Measurements from ENCODE around the gene YBEY. TPM values are rescaled to one million over a fixed set of nuclear protein-coding genes. Genes with fewer than 3 reads are reported as not detected.

The YBEY gene
- total RNA-seq (2022; extraction: Qiagen RNA extraction): 25.7 to 33.6 TPM (median 28.6 TPM) in 5 replicates

GRCh38 chr21:46285761-46286647, at the start of gene YBEY:
Gene YBEY (plus strand): TSS chr21:46286342. CDS start chr21:46286914, 572 bp downstream.

DNA sequence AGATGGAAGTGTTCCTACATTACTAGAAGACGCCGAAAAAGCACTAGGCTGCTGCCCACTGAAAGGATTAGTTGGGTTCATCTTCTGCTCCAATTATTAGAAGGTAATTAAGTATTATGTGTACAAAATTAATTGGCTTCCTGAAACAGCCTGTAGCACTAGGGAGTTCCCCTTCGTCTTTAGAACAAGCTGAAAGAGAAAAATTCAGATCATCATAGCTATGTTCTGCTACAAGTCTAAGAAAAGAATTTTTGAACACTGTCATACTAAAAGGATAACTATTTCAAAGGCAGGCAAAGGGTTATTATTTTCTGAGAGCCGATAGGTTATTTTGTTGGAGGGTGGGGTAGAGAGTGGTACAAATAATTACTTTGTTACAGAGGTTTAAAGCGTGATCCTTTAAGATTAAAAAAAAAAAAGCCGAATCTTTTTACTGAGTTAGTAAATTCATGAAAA, 908 bp upstream of the YBEY start, which contains the start of gene MCM3AP:
Gene MCM3AP, minus strand, starts transcription at position 406 of the 456 bp plus-strand sequence. Its CDS starts 325 bp downstream, at position 81.

DNA sequence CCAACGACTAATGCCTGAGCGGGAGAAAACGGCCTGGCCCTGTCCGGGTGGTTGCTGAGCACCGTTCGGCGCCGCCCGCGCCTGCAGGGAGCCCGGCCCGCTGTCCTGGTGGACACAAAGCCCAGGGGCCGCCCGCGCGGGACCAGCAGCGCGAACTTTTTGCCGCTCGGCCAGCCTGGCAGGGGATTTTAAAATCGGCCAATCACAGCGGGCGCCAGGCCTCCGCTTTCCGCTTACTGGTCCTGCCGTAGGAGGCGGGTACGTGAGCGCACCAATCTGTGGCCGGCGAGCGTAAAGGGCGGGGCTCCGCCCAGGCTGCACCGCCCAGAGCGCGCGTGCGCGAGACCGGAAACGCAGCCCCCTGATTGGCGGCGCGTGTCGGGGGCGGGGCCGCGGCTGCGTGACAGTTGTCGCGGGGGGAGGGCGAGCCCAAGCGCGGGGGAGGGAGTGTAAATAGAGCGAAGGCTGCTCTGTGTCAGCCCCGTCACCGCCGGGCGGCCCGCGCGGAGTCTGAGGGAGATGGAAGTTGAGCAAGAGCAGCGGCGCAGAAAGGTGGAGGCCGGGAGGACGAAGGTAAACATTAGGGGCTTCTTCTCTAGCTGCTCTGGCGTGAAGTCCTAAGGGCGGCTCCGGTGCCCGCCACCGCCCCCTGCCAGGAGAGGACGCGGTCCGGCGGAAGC, 37.7 kb downstream of the YBEY start, which contains the start of the genes C21orf58 and PCNT:
Gene C21orf58, minus strand, starts transcription at position 161 of the 680 bp plus-strand sequence. CDS start 1,132 bp downstream, outside the sequence.
Gene PCNT, plus strand, starts transcription at position 447 of the 680 bp plus-strand sequence. Its CDS starts 73 bp downstream, at position 520.

Other genes starting within 250 kb of the YBEY start
- gene COL6A2, start 188.2 kb upstream of the YBEY start, total RNA-seq (2022; extraction: Qiagen RNA extraction): 14.9 to 20.1 TPM (median 17.6 TPM) in 5 replicates
- gene FTCD, start 130.8 kb upstream of the YBEY start, total RNA-seq (2022; extraction: Qiagen RNA extraction): 0.16 to 0.33 TPM (median 0.19 TPM) in 3 of 5 replicates, not detected in the others
- gene SPATC1L, start 101.9 kb upstream of the YBEY start, total RNA-seq (2022; extraction: Qiagen RNA extraction): 0.54 to 0.73 TPM (median 0.65 TPM) in 5 replicates
- gene LSS, start 57.6 kb upstream of the YBEY start, total RNA-seq (2022; extraction: Qiagen RNA extraction): 12.4 to 20.2 TPM (median 17.8 TPM) in 5 replicates
- gene MCM3AP, start 731 bp upstream of the YBEY start, total RNA-seq (2022; extraction: Qiagen RNA extraction): 26.6 to 42.7 TPM (median 40.3 TPM) in 5 replicates
- 2.8 to 4.9 TPM (median 4.5 TPM) in 5 replicates for gene C21orf58, start 37.5 kb downstream of the YBEY start, total RNA-seq (2022; extraction: Qiagen RNA extraction)
- 10.9 to 16.1 TPM (median 15.2 TPM) in 5 replicates for gene PCNT, start 37.8 kb downstream of the YBEY start, total RNA-seq (2022; extraction: Qiagen RNA extraction)
- gene DIP2A, start 172.5 kb downstream of the YBEY start, total RNA-seq (2022; extraction: Qiagen RNA extraction): 7.3 to 13.2 TPM (median 12.1 TPM) in 5 replicates

Data from A549 treated with dexamethasone at 1 μM for 4 hours (cell line).